Measurements from ENCODE around the gene TBC1D25.

The TBC1D25 gene

DNA sequence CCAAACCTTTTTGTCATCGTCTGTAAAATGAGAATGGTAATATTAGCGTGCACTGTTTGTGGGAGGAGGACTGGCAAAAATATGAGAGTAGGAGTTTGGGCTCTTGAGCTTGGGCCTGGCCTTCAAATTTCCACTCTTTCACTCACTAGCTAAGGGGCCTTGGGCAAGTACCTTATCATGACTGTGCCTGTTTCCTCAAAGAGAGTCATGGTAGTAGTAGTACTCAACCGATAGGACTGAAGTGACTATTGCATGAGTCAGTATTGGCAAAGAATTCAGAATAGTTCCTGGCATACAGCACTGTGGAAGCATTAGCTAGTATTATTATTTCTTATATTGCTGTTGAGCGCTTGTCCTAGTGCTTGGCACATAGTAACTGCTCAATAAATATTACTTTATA is 18.8 kb downstream of the TBC1D25 start:
- Histone ChIP-seq H3K36me3 (ENCODE audit: low read depth) (peaks cover 19% of the 10 kb centered on the region), H3K27me3 (ENCODE audit: insufficient read depth, poor library complexity, severe bottlenecking) (no peaks in the 10 kb centered on the region), H3K27ac (ENCODE audit: poor library complexity, severe bottlenecking) (peak overlapping the region; percentile 52), H3K9me3 (ENCODE audit: severe bottlenecking) (no peaks in the 10 kb centered on the region), H3K4me1 (ENCODE audit: insufficient read depth, poor library complexity, severe bottlenecking) (peaks cover 3% of the 10 kb centered on the region), H3K4me3 (ENCODE audit: severe bottlenecking) (no peak overlapping the region)
- ATAC-seq (ENCODE audit: low read depth) (peak; percentile 97), DNase-seq (ENCODE audit: low spot score) (no peak)
- TF ChIP-seq, protein P1, sequence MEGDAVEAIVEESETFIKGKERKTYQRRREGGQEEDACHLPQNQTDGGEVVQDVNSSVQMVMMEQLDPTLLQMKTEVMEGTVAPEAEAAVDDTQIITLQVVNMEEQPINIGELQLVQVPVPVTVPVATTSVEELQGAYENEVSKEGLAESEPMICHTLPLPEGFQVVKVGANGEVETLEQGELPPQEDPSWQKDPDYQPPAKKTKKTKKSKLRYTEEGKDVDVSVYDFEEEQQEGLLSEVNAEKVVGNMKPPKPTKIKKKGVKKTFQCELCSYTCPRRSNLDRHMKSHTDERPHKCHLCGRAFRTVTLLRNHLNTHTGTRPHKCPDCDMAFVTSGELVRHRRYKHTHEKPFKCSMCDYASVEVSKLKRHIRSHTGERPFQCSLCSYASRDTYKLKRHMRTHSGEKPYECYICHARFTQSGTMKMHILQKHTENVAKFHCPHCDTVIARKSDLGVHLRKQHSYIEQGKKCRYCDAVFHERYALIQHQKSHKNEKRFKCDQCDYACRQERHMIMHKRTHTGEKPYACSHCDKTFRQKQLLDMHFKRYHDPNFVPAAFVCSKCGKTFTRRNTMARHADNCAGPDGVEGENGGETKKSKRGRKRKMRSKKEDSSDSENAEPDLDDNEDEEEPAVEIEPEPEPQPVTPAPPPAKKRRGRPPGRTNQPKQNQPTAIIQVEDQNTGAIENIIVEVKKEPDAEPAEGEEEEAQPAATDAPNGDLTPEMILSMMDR (IDR thresholded peaks at IDR 0.05; ENCODE audit: poor library complexity, severe bottlenecking), result no peak

DNA sequence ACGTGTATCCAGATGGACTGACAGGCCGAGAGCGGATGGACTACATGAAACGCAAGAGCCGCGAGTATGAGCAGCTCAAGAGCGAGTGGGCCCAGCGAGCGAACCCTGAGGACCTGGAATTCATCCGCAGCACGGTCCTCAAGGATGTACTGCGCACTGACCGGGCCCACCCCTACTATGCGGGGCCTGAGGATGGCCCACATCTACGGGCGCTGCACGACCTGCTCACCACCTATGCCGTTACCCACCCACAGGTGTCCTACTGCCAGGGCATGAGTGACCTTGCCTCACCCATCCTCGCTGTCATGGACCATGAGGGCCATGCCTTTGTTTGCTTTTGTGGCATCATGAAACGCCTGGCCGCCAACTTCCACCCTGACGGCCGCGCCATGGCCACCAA is 20.1 kb downstream of the TBC1D25 start:
- TF ChIP-seq, protein P1 (IDR thresholded peaks at IDR 0.05; ENCODE audit: poor library complexity, severe bottlenecking), result no peak
- H3K9me3 ChIP-seq (ENCODE audit: severe bottlenecking), result no peaks in the 10 kb centered on the region
- H3K27ac ChIP-seq (ENCODE audit: poor library complexity, severe bottlenecking), result no peak overlapping the region
- H3K36me3 ChIP-seq (ENCODE audit: low read depth), result peaks cover 19% of the 10 kb centered on the region
- ATAC-seq (ENCODE audit: low read depth) (no peak), DNase-seq (ENCODE audit: low spot score) (no peak)
- H3K4me1 ChIP-seq (ENCODE audit: insufficient read depth, poor library complexity, severe bottlenecking), result peaks cover 3% of the 10 kb centered on the region
- H3K27me3 ChIP-seq (ENCODE audit: insufficient read depth, poor library complexity, severe bottlenecking), result no peaks in the 10 kb centered on the region
- H3K4me3 ChIP-seq (ENCODE audit: severe bottlenecking), result no peak overlapping the region

DNA sequence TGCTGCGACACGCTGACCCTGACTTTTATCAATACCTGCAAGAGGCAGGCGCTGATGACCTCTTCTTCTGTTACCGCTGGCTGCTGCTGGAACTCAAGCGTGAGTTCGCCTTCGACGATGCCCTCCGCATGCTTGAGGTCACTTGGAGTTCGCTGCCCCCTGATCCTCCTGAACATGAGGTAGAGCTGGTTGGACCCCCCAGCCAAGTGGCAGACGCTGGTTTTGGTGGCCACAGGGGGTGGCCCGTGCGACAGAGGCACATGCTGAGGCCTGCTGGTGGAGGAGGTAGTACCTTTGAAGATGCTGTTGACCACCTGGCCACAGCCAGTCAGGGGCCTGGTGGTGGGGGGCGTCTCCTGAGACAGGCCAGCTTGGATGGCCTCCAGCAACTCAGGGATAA is 20.5 kb downstream of the TBC1D25 start:
- no peak for DNase-seq (ENCODE audit: low spot score)
- TF ChIP-seq, protein P1 (IDR thresholded peaks at IDR 0.05; ENCODE audit: poor library complexity, severe bottlenecking), result no peak
- H3K4me1 ChIP-seq (ENCODE audit: insufficient read depth, poor library complexity, severe bottlenecking), result peaks cover 3% of the 10 kb centered on the region
- H3K27ac ChIP-seq (ENCODE audit: poor library complexity, severe bottlenecking), result no peak overlapping the region
- H3K4me3 ChIP-seq (ENCODE audit: severe bottlenecking), result no peak overlapping the region
- peaks cover 16% of the 10 kb centered on the region for H3K36me3 ChIP-seq (ENCODE audit: low read depth)
- no peak for ATAC-seq (ENCODE audit: low read depth)
- H3K27me3 ChIP-seq (ENCODE audit: insufficient read depth, poor library complexity, severe bottlenecking), result no peaks in the 10 kb centered on the region
- no peaks in the 10 kb centered on the region for H3K9me3 ChIP-seq (ENCODE audit: severe bottlenecking)

DNA sequence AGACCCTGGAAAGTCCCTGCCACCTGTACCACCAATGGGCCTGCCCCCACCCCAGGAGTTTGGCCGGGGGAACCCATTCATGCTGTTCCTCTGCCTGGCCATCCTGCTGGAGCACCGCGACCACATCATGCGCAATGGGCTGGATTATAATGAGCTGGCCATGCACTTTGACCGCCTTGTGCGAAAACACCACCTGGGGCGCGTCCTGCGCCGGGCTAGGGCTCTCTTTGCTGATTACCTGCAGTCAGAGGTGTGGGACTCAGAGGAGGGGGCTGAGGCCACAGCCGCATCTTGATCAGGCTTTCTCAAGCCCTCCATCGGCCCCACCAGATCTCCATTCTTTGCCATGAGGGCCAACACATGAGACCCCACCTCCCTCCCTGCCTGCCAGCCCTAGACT is 21.2 kb downstream of the TBC1D25 start:
- peaks cover 3% of the 10 kb centered on the region for H3K4me1 ChIP-seq (ENCODE audit: insufficient read depth, poor library complexity, severe bottlenecking)
- H3K4me3 ChIP-seq (ENCODE audit: severe bottlenecking), result no peak overlapping the region
- DNase-seq (ENCODE audit: low spot score) (no peak), ATAC-seq (ENCODE audit: low read depth) (no peak)
- H3K27me3 ChIP-seq (ENCODE audit: insufficient read depth, poor library complexity, severe bottlenecking), result no peaks in the 10 kb centered on the region
- no peaks in the 10 kb centered on the region for H3K9me3 ChIP-seq (ENCODE audit: severe bottlenecking)
- TF ChIP-seq, protein P1 (IDR thresholded peaks at IDR 0.05; ENCODE audit: poor library complexity, severe bottlenecking), result no peak
- H3K36me3 ChIP-seq (ENCODE audit: low read depth), result peaks cover 16% of the 10 kb centered on the region
- H3K27ac ChIP-seq (ENCODE audit: poor library complexity, severe bottlenecking), result no peak overlapping the region

DNA sequence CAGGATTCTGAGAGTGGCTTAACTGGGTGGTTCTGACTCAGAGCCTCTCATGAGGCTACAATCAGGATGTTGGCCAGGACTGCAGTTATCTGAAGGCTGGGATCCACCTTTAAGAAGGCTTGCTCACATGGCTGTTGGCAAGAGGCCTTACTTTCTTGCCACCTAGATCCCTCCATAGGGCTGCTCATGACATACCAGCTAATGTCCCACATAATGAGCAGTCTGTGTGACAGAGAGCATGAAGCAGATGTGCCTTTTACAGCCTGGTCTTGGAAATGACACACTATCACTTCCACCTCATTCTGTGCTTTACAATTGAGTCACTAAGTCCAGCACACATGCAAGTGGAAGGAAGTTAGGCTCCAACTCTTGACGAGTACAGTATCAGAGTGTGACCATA is 30.4 kb downstream of the TBC1D25 start:
- Histone ChIP-seq H3K4me1 (ENCODE audit: insufficient read depth, poor library complexity, severe bottlenecking) (no peaks in the 10 kb centered on the region), H3K36me3 (ENCODE audit: low read depth) (peaks cover 3% of the 10 kb centered on the region), H3K27me3 (ENCODE audit: insufficient read depth, poor library complexity, severe bottlenecking) (no peaks in the 10 kb centered on the region), H3K4me3 (ENCODE audit: severe bottlenecking) (no peak overlapping the region), H3K9me3 (ENCODE audit: severe bottlenecking) (no peaks in the 10 kb centered on the region), H3K27ac (ENCODE audit: poor library complexity, severe bottlenecking) (no peak overlapping the region)
- ATAC-seq (ENCODE audit: low read depth) (no peak), DNase-seq (ENCODE audit: low spot score) (no peak)
- TF ChIP-seq, protein P1 (IDR thresholded peaks at IDR 0.05; ENCODE audit: poor library complexity, severe bottlenecking), result no peak
